HEK293 (cell line): Measurements from ENCODE around the gene IP6K3.
A peak's percentile ranks its signal among the peaks of the same experiment; 100 is the strongest.

Source experiments
- CTCF ChIA-PET: fragments of 350-600 bp; formaldehyde crosslinking; extraction: SDS; loops from one replicate; lab custom pipeline; 2021; ENCODE audit warnings: antibody characterized with exemption; lab: Yijun Ruan, JAX
- POLR2A ChIA-PET: fragments of 300-600 bp; formaldehyde crosslinking; extraction: SDS; loops from one replicate; lab custom pipeline; 2020; ENCODE audit warnings: antibody characterized with exemption, inconsistent platforms; lab: Yijun Ruan, JAX
- H3K27ac ChIP-seq: fragments of 200-500 bp; sonication (Bioruptor generic); 2 replicates; pipeline ENCODE4 v1.5.1; 2014; ENCODE audit warnings: low read depth, low read length, control low read depth, inconsistent platforms; ENCODE audit errors: extremely low read depth
- H3K36me3 ChIP-seq, 2 experiments: fragments of 200-500 bp in 1 of 2; sonication (Bioruptor generic) in 1 of 2; 1 replicate in 1 of 2; 2 replicates in 1 of 2; pipeline ENCODE4 v1.5.1; 2014 to 2017; ENCODE audit warnings: inconsistent platforms in 2 of 2, low read length in 2 of 2; ENCODE audit not compliant: control insufficient read depth in 2 of 2, insufficient read depth in 1 of 2
- H3K4me1 ChIP-seq: fragments of 200-500 bp; sonication (Bioruptor generic); 2 replicates; pipeline ENCODE4 v1.5.1; 2014; ENCODE audit warnings: mild to moderate bottlenecking, low read length, inconsistent platforms; ENCODE audit not compliant: control insufficient read depth, insufficient read depth
- H3K4me3 ChIP-seq: 2 replicates; pipeline ENCODE4 v1.5.1; 2011; ENCODE audit warnings: low read depth, mild to moderate bottlenecking, control low read depth, low read length, moderate library complexity
- H3K9me3 ChIP-seq: fragments of 200-500 bp; sonication (Bioruptor generic); 2 replicates; pipeline ENCODE4 v1.5.1; 2014; ENCODE audit warnings: low read depth, low read length, inconsistent platforms; ENCODE audit not compliant: control insufficient read depth, insufficient read depth
- IKZF3 ChIP-seq: fragments of 450-650 bp; IDR thresholded peaks from 2 replicates; pipeline ENCODE4 v1.5.0; 2018; ENCODE audit warnings: missing biosample characterization, mild to moderate bottlenecking, missing genetic modification characterization, moderate library complexity
- KLF1 ChIP-seq: fragments of 450-650 bp; formaldehyde crosslinking; IDR thresholded peaks from 2 replicates; pipeline ENCODE4 v1.5.1; 2016; ENCODE audit warnings: missing biosample characterization, missing genetic modification characterization
- KLF8 ChIP-seq: fragments of 450-650 bp; formaldehyde crosslinking; IDR thresholded peaks from 2 replicates; pipeline ENCODE4 v1.5.1; 2016; ENCODE audit warnings: missing biosample characterization, missing genetic modification characterization
- OSR2 ChIP-seq: fragments of 450-650 bp; formaldehyde crosslinking; IDR thresholded peaks from 2 replicates; pipeline ENCODE4 v1.5.1; 2016; ENCODE audit warnings: missing biosample characterization, missing genetic modification characterization
- PRDM1 ChIP-seq: fragments of 450-650 bp; formaldehyde crosslinking; IDR thresholded peaks from 2 replicates; pipeline ENCODE4; 2016; ENCODE audit warnings: missing biosample characterization, missing genetic modification characterization
- WT1 ChIP-seq: fragments of 450-650 bp; formaldehyde crosslinking; IDR thresholded peaks from 2 replicates; pipeline ENCODE4 v1.5.1; 2016; ENCODE audit warnings: missing biosample characterization, missing genetic modification characterization
- ZFP69B ChIP-seq: fragments of 450-650 bp; formaldehyde crosslinking; IDR thresholded peaks from 2 replicates; pipeline ENCODE4 v1.5.1; 2016; ENCODE audit warnings: missing biosample characterization, missing genetic modification characterization
- ZIC2 ChIP-seq: fragments of 450-650 bp; formaldehyde crosslinking; IDR thresholded peaks from 2 replicates; pipeline ENCODE4 v1.5.1; 2016; ENCODE audit warnings: missing biosample characterization, missing genetic modification characterization
- ZNF132 ChIP-seq: fragments of 450-650 bp; formaldehyde crosslinking; IDR thresholded peaks from 2 replicates; pipeline ENCODE4 v1.5.1; 2017; ENCODE audit warnings: missing biosample characterization, missing genetic modification characterization, borderline replicate concordance
- ZNF146 ChIP-seq: fragments of 450-650 bp; formaldehyde crosslinking; IDR thresholded peaks from 2 replicates; pipeline ENCODE4 v1.5.1; 2016; ENCODE audit warnings: missing biosample characterization, missing genetic modification characterization
- ZNF2 ChIP-seq: fragments of 450-650 bp; formaldehyde crosslinking; IDR thresholded peaks from 2 replicates; pipeline ENCODE4 v1.5.1; 2016; ENCODE audit warnings: missing biosample characterization, missing genetic modification characterization
- ZNF211 ChIP-seq: fragments of 450-650 bp; formaldehyde crosslinking; IDR thresholded peaks from 2 replicates; pipeline ENCODE4 v1.5.1; 2016; ENCODE audit warnings: low read depth, missing biosample characterization, missing genetic modification characterization
- ZNF23 ChIP-seq: fragments of 450-650 bp; formaldehyde crosslinking; IDR thresholded peaks from 2 replicates; pipeline ENCODE4 v1.5.1; 2016; ENCODE audit warnings: missing biosample characterization, missing genetic modification characterization, borderline replicate concordance
- ZNF248 ChIP-seq: fragments of 450-650 bp; formaldehyde crosslinking; IDR thresholded peaks from 2 replicates; pipeline ENCODE4 v1.5.1; 2017; ENCODE audit warnings: missing biosample characterization, missing genetic modification characterization
- ZNF292 ChIP-seq: fragments of 450-650 bp; formaldehyde crosslinking; IDR thresholded peaks from 2 replicates; pipeline ENCODE4 v1.5.1; 2016; ENCODE audit warnings: low read depth, missing biosample characterization, missing genetic modification characterization, borderline replicate concordance
- ZNF311 ChIP-seq: fragments of 450-650 bp; formaldehyde crosslinking; IDR thresholded peaks from 2 replicates; pipeline ENCODE4 v1.5.1; 2017; ENCODE audit warnings: missing biosample characterization, missing genetic modification characterization, borderline replicate concordance
- ZNF341 ChIP-seq: fragments of 450-650 bp; formaldehyde crosslinking; IDR thresholded peaks from 2 replicates; pipeline ENCODE4; 2016; ENCODE audit warnings: low read depth, missing biosample characterization, missing genetic modification characterization
- ZNF433 ChIP-seq: fragments of 450-650 bp; formaldehyde crosslinking; IDR thresholded peaks from 2 replicates; pipeline ENCODE4 v1.5.1; 2016; ENCODE audit warnings: missing biosample characterization, missing genetic modification characterization, low read depth
- ZNF449 ChIP-seq: fragments of 450-650 bp; formaldehyde crosslinking; IDR thresholded peaks from 2 replicates; pipeline ENCODE4 v1.5.1; 2017; ENCODE audit warnings: missing biosample characterization, mild to moderate bottlenecking, missing genetic modification characterization, moderate library complexity
- ZNF48 ChIP-seq: fragments of 450-650 bp; formaldehyde crosslinking; IDR thresholded peaks from 2 replicates; pipeline ENCODE4 v1.5.1; 2016; ENCODE audit warnings: missing biosample characterization, missing genetic modification characterization
- ZNF501 ChIP-seq: fragments of 450-650 bp; formaldehyde crosslinking; IDR thresholded peaks from 2 replicates; pipeline ENCODE4 v1.5.1; 2016; ENCODE audit warnings: missing biosample characterization, missing genetic modification characterization
- ZNF561 ChIP-seq: fragments of 450-650 bp; IDR thresholded peaks from 2 replicates; pipeline ENCODE4 v1.5.1; 2018; ENCODE audit warnings: missing biosample characterization, missing genetic modification characterization, borderline replicate concordance
- ZNF585B ChIP-seq: fragments of 450-650 bp; formaldehyde crosslinking; IDR thresholded peaks from 2 replicates; pipeline ENCODE4 v1.5.1; 2016; ENCODE audit warnings: missing biosample characterization, missing genetic modification characterization
- ZNF624 ChIP-seq: fragments of 450-650 bp; formaldehyde crosslinking; IDR thresholded peaks from 2 replicates; pipeline ENCODE4 v1.5.1; 2017; ENCODE audit warnings: missing biosample characterization, missing genetic modification characterization
- ZNF626 ChIP-seq: fragments of 450-650 bp; sonication (Bioruptor Pico); formaldehyde crosslinking; IDR thresholded peaks from 2 replicates; pipeline ENCODE4 v1.5.1; 2018; ENCODE audit warnings: missing biosample characterization, missing genetic modification characterization, inconsistent platforms
- ZNF677 ChIP-seq: fragments of 450-650 bp; IDR thresholded peaks from 2 replicates; pipeline ENCODE4 v1.5.0; 2018; ENCODE audit warnings: missing biosample characterization, mild to moderate bottlenecking, missing genetic modification characterization, moderate library complexity
- ZNF707 ChIP-seq: fragments of 450-650 bp; formaldehyde crosslinking; IDR thresholded peaks from 2 replicates; pipeline ENCODE4 v1.5.1; 2016; ENCODE audit warnings: missing biosample characterization, missing genetic modification characterization
- ZNF837 ChIP-seq: fragments of 450-650 bp; formaldehyde crosslinking; IDR thresholded peaks from 2 replicates; pipeline ENCODE4 v1.5.1; 2016; ENCODE audit warnings: missing biosample characterization, missing genetic modification characterization
- TF ChIP-seq, protein P1 (sequence below): fragments of 450-650 bp; formaldehyde crosslinking; IDR thresholded peaks from 2 replicates; pipeline ENCODE4 v1.5.1; 2016; ENCODE audit warnings: missing biosample characterization, missing genetic modification characterization

IP6K3 gene

DNA sequence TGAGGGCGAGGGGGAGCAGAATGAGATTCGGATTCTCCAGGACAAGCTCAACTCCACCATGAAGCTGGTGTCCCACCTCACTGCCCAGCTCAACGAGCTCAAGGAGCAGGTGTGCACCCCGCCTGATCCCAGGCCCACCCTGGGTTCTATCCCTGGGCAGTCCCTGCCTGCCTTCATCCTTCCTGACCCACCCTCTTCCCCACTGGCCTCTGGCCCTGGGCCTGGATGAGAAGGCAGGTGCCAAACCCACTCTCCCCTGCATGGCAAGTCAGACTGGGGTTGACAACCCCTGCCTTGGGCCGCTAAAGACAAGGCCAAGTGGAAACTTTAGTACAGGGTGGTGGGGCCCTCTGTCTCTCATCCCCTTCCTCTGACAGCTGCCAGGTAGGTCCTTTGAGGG lies 51.7 kb downstream of the IP6K3 start (continued):
- TF ChIP-seq ZNF677 (no peak), KLF1 (tag by site-specific recombination) (no peak), OSR2 (tag by site-specific recombination) (no peak), ZNF433 (tag by site-specific recombination) (no peak), ZNF132 (no peak)

- H3K36me3 ChIP-seq = peaks cover 3 to 86% of the 10 kb centered on the region in 2 experiments; a peak in 2 of 3 replicates
- TF ChIP-seq IKZF3 (tag by site-specific recombination) (peak; percentile 68), ZNF311 (tag by site-specific recombination) (no peak), PRDM1 (no peak), ZNF292 (no peak), ZNF561 (tag by site-specific recombination) (no peak), ZNF626 (tag by site-specific recombination) (no peak), WT1 (tag by site-specific recombination) (peak; percentile 65), KLF1 (tag by site-specific recombination) (0 out of 2 replicates have a peak, but pooled peaks have one; percentile 20), ZNF449 (no peak), ZIC2 (tag by site-specific recombination) (no peak), ZNF837 (tag by site-specific recombination) (no peak), ZNF2 (tag by site-specific recombination) (no peak), ZFP69B (tag by site-specific recombination) (0 out of 2 replicates have a peak, but pooled peaks have one; percentile 37), ZNF48 (tag by site-specific recombination) (no peak), ZNF624 (tag by site-specific recombination) (no peak), ZNF23 (no peak), ZNF501 (no peak), ZNF146 (tag by site-specific recombination) (no peak), ZNF211 (tag by site-specific recombination) (no peak), ZNF248 (tag by site-specific recombination) (no peak), ZNF341 (no peak), KLF8 (tag by site-specific recombination) (no peak), ZNF707 (tag by site-specific recombination) (no peak), ZNF585B (no peak)
- TF ChIP-seq, protein P1, sequence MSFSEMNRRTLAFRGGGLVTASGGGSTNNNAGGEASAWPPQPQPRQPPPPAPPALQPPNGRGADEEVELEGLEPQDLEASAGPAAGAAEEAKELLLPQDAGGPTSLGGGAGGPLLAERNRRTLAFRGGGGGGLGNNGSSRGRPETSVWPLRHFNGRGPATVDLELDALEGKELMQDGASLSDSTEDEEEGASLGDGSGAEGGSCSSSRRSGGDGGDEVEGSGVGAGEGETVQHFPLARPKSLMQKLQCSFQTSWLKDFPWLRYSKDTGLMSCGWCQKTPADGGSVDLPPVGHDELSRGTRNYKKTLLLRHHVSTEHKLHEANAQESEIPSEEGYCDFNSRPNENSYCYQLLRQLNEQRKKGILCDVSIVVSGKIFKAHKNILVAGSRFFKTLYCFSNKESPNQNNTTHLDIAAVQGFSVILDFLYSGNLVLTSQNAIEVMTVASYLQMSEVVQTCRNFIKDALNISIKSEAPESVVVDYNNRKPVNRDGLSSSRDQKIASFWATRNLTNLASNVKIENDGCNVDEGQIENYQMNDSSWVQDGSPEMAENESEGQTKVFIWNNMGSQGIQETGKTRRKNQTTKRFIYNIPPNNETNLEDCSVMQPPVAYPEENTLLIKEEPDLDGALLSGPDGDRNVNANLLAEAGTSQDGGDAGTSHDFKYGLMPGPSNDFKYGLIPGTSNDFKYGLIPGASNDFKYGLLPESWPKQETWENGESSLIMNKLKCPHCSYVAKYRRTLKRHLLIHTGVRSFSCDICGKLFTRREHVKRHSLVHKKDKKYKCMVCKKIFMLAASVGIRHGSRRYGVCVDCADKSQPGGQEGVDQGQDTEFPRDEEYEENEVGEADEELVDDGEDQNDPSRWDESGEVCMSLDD = no peak
- POLR2A ChIA-PET = interaction anchor here (0.7 to 1.6 kb wide), 3 partner anchors 9 to 21 kb away, joined by 3 to 6 read pairs (median 3); partner anchors contain the start of gene UQCC2
- no peak overlapping the region for H3K27ac ChIP-seq
- no peaks in the 10 kb centered on the region for H3K9me3 ChIP-seq
- CTCF ChIA-PET = interaction anchor here (0.7 to 5.4 kb wide), 4 partner anchors 26 to 1724 kb away, joined by 4 to 34 read pairs (median 6); no protein-coding TSS in a partner anchor
- no peak overlapping the region for H3K4me3 ChIP-seq
- peaks cover 3% of the 10 kb centered on the region; the same call in 1 of the 2 replicates for H3K4me1 ChIP-seq
Measured at GRCh38 chr6:33694401-33694931, 52.2 kb downstream of the IP6K3 start.
